Central memory CD4-positive, alpha-beta T cell (primary cell): ENCODE measurements around the gene DHRS13.
A peak's percentile ranks its signal among the peaks of the same experiment; 100 is the strongest.

Experiments
- DNase-seq: peaks from one replicate; pipeline ENCODE4 v3.0.0; 2022
- total RNA-seq, 3 experiments: gene quantifications; one replicate each; lab custom pipeline; 2026; lab: John Stamatoyannopoulos, UW

DHRS13 gene
- total RNA-seq, result 14.5 to 30.1 (median 21.0) reads per million in 3 experiments

DNA sequence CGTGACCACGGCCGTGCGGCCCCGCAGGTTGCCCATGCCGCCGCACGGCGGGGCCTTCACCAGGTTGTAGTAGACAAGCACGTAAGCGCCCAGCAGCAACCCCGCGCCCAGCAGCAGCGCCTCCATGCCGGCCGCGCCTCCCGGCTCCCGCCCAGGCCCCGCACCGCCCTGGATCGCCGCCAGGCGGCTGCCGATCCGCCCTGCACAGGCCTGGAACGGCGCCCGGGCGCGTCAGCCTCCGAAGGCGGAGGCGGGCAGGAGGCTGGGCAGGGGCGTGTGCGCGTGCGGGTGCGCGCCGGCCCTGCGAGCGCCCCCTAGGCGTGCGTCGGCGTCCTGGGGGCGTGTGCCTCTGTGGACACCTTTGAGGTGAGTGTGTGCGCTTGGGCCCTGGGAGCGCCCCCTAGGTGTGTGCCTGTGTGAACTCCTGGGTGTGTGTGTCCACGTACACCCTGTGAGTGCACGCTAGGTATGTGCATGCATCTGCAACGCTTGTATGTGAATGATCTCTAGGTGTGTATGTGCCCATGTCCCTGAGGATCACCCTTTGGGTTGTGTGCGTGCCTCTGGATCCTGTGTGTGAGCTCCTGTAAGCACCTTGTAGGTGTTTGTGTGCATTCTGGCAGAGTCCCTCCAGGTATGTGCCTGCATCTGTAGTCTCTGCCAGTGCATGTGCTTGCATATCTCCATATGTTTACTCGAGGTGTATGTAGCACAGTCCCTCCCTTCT is at the start of gene DHRS13:
TSS of gene DHRS13 (minus strand) at position 261 of the 727 bp plus-strand sequence. CDS start at position 126, 135 bp downstream.
- DNase-seq, result peak; percentile 96

DNA sequence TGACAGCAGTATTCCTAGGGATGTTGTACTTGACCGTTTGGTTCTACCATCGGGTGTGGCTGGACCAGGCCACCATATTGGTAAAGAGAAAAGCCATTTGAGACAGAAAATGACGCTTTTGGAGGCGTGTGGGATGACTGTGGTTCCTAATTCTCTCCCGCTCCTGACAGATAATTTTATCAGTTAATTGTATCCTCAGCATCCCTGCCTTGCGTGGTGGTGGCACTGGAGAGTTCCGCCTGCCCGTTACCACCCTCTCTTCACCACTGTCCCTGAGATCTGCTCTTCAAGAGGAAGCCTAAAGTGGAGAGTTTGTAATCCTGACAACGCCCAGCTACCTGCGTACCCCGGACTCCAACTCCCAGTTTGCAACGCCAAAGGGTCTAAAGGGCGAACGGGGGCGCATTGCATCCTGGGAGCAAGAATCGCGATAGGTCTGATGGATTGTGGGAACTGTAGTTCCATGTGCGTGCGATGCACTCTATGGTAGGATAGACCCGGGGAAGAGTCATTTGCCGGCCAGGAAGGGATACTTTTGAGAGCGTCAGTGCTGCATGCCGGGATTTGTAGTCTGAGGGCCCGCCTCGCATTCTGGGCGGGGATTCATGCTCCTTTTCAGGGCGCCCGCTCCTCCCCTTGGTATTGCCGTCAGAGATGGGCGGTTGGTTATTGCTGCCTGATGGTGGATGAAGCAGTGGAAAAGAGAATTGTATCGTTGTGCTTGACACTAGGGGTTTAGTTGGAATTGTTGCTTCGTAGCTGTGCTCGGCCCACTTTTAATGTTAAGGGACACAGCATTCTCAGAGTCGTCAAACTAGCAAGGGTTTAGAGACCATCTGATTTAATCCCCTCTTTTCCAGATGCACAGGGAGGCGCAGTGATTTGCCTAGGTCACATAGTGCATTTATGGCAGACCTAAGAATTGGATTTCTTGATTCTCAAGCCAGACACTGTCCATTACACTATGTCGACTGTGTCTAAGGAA is 49.4 kb upstream of the DHRS13 start:
- DNase-seq, result peak; percentile 98

DNA sequence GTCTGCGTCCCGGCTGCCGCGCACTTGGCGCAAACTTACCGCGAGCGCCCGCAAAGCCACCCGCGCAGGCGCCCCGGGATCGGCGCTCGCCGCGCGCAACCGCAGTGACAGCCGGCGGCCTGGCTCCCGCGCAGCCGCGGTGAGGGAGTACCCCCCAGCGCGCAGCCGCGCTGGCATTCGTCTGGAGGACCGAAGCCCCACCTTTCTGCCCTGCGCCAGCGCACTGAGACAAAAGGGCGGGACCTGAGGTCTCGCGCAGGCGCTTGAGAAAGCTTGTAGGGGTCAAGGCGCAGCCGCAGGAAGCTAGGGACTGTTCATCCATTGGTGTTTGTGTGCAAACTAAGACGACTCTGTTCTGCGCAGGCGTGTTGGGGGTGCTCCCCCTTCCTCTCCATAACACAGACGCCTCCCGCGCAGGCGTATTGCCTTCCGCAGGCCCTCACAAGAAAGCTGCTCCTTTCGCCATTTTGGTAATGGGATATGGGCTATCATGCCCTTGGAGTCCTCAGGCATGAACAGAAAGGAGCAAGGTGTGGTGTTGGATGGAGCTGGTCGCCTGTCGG is 48.6 kb upstream of the DHRS13 start, which contains the start of gene PHF12:
TSS of gene PHF12 (minus strand) at position 91 of the 563 bp plus-strand sequence. CDS start 558 bp downstream, outside the sequence.
- peak; percentile 100 for DNase-seq

DNA sequence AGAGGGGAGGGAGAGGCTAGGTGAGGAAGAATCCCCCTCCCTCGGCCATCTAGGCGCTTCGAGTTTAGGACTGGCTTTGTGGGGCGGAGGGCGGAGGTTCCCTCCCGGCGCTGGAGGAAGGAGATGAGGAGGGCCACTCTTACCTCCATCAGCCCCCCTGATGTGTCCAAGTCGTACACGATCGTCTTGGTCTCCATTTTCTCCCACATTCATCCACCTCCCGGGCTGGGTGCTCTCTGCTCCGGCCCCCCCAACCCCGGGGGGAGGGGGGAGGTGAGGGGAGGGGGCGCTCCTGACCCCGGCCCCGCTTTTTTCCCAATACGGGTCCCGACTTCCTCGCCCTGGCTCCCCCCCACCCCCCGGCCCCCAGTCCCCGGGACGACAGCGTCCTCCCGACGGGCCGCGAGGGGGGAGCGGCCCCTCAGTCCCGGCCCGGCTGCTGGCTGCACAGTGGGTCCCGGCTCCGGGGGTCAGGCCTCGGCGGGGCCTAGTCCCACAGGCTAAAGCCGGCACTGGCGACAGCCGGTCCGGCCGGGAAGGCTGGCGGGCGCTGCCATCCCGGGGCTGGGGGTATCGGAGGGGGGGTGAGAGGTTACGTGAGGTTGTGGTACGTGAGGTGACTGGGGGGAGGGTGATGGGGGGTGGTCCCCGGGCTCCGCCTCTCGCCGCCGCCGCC is 48.0 kb upstream of the DHRS13 start:
- no peak for DNase-seq

GRCh38 chr17:28950017-28950751 is 47.3 kb upstream of the DHRS13 start:
- peak; percentile 56 for DNase-seq

DNA sequence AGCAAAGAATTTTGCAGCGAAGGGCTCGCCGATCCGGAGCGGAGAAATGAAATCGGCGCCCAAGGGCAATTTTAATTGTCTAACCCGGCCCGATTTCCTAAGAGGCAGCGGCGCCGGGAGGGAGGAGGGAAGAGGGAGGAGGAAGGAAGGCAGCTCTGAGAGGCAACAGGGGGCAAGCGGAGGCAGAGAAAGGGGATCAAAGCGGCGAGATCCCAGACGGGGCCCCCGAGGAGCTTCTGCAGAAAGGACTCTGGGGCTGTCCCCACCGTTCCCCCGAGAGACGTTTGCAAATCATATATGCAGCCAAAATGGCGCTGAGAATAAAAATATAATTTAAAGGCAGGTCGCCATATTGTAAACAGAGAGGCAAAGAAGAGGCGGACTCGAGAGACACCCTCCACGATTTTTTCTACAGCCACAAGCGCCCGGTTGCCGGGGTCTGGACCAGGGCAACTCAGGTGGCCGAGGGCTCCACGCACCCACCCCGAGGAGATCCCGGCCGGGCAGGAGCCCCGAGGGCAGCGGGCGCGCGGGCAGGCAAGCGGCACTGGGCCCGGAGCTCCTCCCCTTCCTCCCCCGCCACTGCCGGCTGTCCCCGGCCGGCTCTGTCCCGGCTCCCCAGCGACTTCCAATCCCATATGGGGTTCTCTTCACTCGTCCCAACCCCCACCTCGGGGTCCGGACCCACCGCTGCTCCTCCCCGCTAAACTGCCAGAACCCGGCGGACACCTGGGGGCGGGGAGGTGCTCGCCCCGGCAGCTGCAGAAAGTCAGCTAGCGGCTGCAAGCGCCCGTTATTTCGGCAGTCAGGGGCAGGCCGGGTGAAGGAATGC is 46.5 kb upstream of the DHRS13 start:
- peak; percentile 56 for DNase-seq

DNA sequence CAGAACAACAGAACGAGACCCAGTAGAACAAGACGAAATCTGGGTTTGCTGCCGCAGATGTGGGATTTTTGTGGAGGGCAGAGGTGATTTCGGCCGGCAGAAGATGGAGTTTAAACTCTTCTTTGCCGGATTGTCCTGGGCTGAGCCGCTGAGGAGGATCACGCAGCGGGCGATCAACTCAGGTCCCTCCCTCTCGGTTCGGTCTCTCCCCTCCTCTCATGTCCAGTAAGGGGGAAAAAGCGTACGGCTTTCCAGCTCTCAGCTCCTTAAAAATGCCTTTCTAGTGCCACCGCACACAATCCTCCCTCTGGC is 46.0 kb upstream of the DHRS13 start:
- no peak for DNase-seq

- no peak for DNase-seq
Measured at GRCh38 chr17:28948342-28948741, 45.5 kb upstream of the DHRS13 start.

- DNase-seq, result peak; percentile 25
Measured at GRCh38 chr17:28947639-28948038, 44.8 kb upstream of the DHRS13 start.

DNA sequence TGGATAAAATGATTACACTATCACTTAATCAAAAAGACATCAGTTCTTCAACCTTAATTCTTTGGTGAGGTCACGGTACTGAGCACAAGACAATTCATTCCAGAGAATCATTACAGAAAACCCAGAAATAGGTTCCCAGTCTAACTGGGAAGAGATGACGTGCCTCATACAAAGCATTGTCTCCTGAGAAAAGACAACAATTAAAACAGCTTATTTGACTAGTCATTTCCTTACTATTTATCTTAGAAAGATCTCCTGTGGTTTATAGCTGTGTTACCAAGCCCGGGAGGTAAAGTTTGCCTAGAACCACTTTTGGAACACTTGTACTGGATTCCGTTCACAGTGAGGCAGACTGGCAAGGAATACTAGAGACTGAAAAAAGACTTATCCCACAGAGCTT is 43.4 kb upstream of the DHRS13 start:
- no peak for DNase-seq

GRCh38 chr17:28944862-28945741 is 42.2 kb upstream of the DHRS13 start:
- no peak for DNase-seq

GRCh38 chr17:28944343-28944742 is 41.5 kb upstream of the DHRS13 start:
- DNase-seq, result no peak

DNA sequence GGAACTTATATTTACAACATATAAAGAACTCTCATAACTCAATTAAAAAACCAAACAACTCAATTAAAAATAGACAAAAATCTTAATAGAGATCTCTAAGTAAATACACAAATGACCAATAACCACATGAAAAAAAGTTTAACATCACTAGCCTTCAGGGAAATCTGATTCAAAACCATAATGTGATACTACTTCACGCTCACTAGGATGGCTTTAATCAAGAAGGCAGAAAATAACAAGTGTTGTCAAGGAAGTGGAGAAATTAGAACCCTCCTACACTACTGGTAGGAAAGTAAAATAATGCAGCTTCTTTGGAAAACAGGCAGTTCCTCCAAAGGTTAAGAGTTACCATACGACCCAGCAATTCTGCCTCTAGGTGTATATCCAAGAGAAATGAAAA is 40.0 kb upstream of the DHRS13 start:
- no peak for DNase-seq

- no peak for DNase-seq
Measured at GRCh38 chr17:28941251-28941650, 38.4 kb upstream of the DHRS13 start.

DNA sequence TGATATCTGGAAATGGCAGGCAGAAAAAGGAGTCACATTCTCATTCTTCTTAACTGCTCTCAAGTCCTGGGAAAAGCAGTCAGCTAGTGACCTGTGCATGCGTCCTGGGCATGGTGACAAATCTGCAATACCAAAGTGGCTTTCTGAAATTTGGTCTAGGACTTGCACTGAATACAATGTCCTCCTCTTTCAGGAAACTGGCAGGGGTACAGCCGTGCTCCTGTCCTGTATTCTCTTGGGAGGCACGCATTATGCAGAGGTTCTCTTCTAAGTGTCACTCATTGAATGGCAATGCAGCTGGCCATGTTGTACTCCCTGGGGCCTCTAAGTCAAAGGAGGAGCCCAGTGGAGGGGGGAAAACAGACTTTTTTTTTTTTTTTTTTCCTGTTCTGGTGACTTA is 37.8 kb upstream of the DHRS13 start:
- no peak for DNase-seq

DNA sequence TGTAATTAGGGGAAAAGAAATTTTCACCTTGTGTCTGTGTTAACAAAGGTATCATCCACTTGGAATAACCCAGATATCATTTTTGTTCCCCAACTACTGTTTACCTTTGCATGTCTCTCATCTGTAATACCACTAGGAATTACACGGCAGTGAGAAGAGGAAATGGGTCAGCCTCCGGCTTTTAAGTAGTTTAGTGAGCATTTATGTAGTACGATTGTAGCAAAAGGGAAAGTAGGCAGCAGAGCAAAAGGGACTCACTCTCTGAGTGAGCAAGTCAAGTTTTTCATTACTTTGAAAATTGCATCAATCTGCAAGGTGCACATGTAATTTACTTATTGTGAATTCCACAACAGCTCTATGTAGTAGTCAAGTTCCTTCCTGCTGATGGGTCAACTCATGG is 37.3 kb upstream of the DHRS13 start:
- no peak for DNase-seq

DNA sequence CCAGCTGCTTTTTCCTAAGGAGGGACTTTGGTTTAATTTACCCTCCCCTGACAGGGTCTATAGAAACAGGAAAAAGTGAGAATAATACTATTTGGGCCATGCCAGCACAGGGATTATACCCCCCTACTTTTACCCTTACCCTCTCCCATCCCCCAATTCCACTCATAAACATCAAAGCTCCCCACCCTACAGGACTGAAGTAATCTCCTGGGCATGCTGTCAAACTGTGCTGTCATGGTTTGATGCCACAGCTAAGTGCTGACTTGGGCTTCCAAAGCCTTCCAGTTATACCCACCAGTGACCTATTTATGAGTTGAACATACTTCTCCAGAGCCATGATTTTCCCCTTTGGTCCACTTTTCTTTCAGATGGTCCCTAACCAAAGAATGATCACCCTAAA is 35.7 kb upstream of the DHRS13 start:
- no peak for DNase-seq

- DNase-seq, result no peak
Measured at GRCh38 chr17:28937044-28937729, 34.3 kb upstream of the DHRS13 start.

DNA sequence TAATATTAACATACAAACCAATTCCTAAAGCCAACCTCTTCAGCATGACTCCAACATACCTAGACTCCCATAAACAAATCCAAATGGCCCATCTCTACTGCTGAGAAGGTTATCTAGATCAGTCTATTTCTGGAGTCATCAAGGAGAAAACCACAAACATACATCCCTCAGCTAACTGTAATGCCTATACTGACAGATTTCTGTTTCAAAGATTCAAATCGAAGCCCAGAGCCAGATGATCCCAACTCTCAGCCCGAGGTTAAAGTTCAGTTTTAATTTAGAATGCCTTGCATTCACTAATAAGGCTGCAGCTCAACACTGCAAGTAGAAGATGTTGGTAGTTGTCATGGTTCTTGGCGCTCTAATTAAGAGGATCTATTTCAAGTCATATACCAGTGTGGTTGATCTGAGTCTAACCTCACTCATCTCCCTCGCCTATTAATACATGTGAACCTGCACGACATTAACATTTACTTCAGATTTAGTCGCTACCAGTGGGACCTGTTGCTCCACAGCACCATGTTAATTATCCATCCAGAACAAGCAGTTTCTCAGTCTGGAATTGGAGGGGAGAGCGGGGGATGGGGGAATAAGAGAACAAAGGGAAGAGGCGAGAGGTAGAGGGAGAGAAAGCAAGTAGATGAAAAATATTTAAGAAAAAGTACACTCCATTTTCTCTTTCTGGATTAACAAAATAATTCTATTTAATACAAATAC is 33.0 kb upstream of the DHRS13 start:
- no peak for DNase-seq
